NCI-H1417 (cell line): ENCODE measurements around the gene LY6G6C.
A peak's percentile ranks its signal among the peaks of the same experiment; 100 is the strongest.

Experiments used
- DNase-seq, 3 experiments: peaks; one replicate each; lab custom pipeline; 2025; lab: John Stamatoyannopoulos, UW

The LY6G6C gene

DNA sequence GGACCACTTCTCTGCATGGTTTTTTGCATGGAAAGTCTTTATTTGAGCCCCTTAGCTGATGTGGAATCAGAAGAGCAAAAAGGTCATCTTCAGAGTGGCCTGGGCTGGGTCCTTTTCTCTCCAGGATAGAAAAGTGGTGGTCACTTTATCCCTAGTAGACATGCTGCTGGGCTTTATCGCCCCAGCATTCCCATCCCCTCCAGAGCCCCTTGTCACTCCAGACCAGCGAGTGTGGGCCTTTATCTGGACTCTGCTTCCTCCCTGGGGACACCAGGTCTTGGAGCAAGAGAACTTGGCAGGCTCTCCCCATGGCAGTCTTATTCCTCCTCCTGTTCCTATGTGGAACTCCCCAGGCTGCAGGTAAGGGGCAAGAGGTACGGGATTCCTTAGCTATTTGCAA, 14.9 kb downstream of the LY6G6C start, which contains the start of gene LY6G6F:
TSS of gene LY6G6F (plus strand) at position 268 of the 400 bp plus-strand sequence. CDS start at position 309, 41 bp downstream.
- no peak for DNase-seq

DNA sequence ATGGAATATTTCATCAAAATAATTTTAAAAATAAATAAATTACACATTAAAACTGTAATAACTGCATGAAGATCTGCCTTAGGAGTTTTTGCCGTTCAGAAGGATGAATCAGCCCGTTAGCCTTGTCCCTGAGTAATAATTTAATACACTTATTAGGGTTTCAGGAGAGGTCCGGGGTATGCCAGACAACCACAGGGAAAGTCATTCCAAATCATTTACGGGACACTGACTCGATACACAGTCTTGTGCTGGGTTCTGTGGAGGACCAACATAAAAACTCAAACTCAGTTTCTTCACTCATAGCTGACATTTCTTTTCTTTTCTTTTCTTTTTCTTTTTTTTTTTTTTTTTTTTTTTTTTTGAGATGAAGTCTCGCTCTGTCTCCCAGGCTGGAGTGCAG, 15.6 kb downstream of the LY6G6C start:
- DNase-seq = no peak

DNA sequence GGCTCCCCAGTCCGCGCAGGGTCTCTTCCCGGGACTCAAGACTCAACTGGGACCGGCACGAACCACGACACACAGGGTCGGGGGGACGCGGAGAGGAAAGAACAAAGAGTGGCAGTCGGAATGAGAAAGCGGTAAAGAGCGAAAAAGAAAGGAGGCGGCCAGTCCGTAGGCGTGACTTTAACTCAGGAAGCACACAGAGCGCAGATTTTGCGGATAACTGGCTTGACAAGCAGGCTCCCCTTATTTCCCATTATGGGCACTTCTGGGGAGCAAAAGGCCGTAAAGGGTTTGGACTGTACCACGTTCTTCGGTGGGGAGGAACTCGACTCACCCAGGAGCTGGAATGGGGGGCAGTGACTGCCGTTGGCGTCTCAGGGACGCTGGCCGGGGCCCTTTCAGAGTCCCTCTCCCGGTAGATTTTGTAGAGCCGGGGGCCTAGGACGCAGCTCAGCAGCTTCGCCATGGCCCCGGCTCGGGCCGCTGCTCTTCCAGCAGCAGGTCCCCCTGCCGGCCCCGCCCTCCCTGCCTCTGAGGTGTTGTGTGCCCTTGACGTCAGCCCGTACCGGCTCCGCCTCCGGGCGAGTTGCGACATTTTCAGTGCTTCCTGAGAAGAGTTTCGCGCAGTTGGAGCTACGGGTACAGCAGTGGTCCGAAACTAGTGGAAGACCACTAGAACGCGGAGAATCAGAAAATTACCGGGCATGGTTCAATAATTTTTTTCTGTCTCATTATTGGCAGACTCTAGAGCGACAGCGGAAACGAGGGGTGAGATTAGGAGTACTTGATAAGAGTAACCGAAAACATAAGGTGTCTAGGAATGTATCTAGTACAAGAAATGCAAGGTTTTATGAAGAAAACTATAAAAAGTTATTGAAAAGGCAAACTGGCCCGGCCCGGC, 18.5 kb downstream of the LY6G6C start, which contains the start of gene ABHD16A:
TSS of gene ABHD16A (minus strand) at position 506 of the 898 bp plus-strand sequence. CDS start at position 463, 43 bp downstream.
- peak; percentile 96 to 98 (median 98) for DNase-seq

DNA sequence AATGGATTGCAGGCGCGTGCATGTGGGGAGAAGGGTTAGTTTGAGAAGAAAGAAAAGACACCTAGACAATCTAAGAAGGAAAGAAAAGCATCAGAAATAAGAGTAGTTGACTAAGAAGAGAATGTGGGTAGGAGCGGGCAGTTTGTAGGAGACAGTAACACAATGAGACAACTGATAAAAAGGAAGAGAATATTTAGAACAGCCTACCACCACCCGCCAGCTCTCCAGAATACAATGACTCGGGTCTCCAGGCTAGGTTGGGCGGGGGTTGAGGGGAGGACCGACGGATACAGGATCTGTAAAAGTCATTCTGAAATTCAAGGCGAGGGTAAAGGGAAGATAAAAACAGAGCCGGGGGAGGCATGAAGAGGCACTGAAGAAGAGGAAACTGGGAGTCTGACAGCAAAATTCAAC, 19.1 kb downstream of the LY6G6C start:
- DNase-seq = peak in 1 of 3 experiments; percentile 53

DNA sequence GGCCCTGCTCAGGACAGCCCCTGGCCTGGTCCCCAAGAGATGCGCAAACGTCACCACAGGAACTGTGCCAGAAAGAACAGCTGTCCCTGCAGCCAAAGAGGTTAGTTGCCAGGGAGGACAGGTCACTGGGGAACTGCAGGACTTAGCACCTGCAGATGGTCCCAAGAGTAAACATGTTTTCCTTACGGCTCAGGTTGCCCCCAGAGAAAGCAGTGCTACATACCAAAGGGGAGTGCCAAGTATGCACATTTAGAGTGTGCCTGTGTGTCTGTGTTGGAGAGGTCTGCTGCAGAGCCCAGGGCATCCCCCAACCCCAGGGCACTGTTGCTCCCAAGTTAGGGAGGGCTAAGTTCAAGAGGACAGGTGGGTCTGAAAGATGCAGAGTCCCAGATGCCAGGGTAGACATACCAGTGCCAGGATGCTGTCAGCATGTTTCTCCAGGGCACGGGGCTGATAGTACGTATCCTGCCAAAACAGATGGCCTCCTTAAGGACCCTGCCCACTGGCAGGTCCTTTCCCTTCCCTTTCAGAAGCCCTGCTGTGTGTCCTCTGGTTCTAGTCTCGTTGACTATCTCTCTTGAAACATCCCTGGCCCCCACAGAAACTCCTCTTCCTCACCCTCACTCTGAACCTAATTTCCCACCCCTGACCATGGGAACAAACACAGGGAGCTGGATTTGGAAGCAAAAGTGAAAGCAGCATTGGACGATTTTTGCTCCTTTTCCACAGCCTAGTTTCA, 19.7 kb downstream of the LY6G6C start:
- peak in 1 of 3 experiments; percentile 64 for DNase-seq

DNA sequence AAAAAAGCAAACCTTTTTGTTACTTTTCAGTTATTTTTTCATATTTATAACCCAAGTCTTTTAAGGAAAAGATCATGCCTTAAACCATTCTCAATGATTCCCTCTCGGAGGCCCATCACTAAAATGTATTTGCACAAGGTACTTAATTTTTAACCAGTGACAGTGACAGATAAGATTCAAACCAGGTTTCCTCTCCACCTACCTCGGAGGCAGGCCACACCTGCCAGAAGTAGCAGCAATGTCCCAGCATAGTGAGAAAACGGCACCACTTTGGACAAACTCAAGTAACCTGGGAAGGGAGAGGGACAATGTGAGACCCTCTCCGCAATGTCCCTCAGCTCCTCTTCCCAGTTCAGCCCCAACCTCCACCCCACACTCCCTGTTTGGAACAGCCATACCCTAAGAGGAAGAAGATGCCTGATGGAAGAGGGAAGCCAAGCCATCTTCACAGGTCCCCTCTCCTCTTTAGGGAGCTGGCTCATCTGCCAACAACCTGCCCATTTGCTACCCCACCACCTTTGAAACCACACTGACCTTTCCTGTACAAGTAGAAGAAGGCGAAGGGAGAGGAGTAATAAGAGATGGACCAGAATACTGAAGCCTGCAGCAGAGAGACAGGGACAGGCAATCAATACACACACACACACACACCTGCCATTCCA, 20.7 kb downstream of the LY6G6C start:
- no peak for DNase-seq

DNA sequence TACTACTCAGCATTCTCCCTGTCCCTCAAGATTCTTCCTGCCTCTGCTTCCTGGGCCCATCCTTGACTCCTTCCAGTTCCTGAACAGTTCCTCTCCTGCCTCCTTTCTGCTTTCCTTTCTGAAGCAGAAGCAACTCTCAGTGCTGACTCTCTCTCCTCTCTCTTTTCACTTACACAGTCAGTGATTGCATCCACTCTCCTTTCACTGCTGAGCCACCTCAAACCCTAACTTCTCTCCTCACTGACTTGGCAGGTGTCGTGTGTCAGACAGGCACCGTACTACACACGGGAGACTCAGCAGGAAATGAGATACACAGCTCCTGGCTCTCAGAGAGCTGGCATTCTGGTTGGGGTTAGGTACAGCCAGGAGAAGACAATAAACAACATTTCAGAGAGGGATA, 24.0 kb downstream of the LY6G6C start:
- DNase-seq = no peak

DNA sequence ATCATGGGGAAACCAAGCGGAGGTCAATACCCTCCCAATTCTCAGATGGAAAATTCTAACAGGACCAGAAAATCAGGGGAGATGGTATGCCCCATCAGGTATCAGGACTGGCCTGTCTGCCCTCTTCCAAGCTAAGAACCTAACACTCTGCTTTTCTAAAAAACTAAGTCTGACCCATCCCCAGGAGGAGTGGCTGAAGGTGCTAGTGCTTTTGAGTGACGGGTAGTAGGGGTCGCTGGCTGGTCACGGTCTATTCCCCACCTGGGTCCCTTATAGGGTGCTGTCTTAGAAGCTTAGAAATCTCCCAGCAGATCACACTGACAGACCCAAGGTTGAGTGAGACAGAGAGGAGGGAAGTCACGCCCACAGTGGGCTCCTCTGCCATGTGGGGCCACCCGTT, 28.0 kb downstream of the LY6G6C start:
- no peak for DNase-seq

DNA sequence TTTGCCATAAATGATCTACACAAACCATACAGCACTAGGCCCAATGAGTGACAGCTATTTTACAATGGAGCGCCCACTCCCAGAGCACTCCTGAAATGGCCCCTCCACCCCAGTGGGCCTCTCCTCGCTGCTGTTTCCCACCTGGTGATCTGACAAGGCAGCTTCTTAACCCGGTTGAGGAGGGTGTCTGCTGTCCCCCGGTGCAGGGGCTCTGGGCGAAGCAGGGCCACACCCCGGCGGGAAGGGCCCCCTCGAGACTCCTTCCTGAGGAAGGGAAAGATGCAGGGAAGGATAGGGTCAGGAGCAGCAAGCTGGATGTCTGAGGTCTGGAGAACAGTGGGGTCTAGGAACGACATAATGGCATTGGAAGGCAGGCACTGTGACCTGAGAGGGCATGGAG, 28.7 kb downstream of the LY6G6C start:
- DNase-seq = no peak

DNA sequence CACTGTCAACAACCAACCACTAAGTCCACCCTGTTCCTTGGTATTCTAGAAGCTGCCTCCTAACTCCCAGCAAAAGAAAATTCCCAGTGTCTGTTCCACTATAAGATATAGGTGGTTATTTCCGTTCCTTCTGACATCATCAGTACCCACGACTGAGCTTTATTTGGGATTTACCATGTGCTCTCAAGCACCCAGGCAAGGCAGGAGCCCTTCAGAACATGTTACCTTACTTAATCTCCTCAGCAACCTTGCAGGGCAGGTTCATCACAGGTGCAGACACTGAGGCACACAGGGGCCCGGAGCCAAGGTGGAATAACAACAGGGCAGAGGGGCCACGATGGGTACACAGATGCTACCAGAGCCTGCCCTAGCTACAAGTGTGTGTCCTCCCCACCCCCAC, 29.2 kb downstream of the LY6G6C start:
- DNase-seq = no peak

DNA sequence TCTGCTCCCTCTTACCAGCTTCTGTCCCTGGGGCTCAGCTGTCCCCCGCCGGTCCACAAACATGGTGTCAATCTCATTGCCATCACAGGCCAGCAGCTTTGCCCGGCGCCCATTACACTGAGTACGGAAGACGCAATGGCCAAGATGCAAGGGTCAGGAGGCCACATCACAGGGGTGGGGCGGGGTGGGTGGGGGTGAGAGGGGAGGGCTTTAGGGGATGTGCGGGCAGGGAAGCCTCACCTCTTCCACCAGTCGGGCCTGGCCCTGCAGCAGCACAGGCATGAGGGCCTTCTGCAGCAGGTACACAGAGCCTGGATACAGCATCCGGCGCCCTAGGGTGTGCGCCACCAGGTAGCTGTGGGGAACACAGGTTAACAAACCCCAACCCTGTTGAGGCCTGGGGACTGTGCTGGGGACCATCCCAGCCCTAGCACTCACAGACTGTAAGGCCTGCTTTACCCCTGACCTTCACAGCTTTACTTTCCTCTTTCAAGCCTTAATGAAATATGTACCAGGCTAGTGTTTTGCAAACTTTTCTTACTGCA, 29.9 kb downstream of the LY6G6C start:
- DNase-seq = no peak

DNA sequence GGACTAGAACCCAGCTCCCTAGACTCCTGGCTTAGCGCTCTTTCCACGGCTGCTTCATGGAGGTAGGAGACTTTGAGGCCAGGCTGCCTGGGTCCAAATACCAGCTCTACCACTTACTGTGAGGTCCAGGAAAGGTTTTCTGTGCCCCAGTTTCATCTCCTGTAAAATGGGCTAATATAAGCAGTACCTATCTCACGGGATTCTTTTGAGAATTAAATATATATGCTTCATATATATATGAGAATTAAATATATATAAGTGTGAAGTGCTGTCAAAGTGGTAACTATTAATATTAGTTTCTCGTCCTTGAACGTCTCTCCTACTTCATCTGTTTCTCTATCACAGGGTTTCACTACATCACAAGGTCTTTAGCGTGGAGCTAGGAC, 30.5 kb downstream of the LY6G6C start:
- no peak for DNase-seq

DNA sequence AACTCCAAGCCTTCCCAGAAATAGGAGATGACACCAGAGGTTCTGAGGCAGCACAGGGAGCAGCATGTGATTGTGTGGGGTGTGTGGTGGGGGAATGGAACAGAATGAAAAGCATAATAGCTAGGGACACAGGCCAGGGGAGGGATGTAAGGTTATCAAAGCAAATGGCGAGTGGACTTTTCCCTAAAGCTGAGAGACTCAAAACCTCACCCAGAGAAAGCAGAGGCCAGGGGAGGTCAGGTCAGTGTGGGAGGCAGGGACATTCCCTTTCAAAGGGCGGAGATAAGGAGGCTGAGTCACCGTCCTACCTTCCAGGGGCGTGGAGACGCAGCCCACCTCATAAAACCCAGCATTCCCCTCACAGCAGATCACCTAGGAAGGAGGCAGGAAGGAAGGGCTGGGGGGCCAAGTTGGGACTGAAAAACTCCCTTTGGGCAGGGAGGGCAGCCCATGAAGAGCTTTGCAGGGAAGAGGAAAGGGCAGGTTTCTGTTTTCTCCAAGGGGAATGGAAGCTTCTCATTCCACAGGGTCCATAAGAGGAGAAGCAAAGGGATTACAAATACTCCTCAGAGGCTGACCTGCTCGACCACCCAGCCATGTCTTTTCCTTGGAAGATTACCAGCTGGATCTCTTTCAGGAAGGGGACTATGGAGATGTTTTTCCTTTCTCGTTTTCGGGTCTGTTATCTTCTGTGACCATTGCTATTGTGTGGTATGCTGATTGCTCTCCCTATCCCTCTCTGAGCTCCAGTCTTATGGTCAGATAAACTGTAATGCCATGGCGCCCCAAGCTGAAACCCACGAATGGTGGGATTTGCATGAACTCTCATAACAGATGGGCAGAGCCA, 31.1 kb downstream of the LY6G6C start:
- no peak for DNase-seq

DNA sequence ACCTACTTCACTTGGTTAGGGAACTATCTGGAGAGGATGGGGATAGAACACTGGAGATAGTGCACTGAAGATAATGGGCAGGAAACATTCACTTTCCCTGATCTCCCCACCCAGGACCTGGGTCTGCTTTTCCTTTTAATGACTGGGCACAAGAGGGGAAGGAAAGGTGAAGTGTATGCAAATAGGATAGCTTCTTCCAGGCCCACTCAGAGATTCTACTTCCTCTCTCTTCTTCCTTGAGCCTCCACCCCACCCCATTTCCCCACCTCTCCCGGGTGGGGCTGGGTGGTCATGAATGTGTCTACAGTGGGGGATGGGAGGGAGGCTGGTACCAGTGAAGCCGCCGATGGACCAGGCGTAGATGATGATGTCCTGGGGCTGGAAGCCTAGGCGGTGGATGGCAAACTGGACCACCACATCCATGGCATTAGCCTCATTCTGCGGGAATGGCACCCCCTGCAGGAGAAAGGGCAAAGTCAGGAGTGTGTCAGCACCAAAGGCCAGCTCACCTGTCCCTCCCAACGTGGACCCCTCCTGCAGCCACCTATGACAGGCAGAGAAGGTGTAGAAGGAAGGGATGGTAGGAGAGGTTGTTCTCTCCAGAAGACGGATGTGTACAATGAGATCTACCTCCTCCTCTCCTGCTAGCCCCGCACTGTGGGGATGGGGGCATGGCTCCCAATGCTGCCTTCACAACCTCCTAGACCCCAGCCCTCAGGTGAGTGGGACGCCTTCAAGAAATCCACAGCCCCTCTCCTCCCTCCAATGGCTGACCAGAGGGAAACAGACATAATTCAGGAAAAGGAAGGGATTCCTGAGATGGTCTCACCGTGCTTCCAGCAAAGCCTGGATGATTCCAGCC, 32.1 kb downstream of the LY6G6C start:
- DNase-seq = no peak

DNA sequence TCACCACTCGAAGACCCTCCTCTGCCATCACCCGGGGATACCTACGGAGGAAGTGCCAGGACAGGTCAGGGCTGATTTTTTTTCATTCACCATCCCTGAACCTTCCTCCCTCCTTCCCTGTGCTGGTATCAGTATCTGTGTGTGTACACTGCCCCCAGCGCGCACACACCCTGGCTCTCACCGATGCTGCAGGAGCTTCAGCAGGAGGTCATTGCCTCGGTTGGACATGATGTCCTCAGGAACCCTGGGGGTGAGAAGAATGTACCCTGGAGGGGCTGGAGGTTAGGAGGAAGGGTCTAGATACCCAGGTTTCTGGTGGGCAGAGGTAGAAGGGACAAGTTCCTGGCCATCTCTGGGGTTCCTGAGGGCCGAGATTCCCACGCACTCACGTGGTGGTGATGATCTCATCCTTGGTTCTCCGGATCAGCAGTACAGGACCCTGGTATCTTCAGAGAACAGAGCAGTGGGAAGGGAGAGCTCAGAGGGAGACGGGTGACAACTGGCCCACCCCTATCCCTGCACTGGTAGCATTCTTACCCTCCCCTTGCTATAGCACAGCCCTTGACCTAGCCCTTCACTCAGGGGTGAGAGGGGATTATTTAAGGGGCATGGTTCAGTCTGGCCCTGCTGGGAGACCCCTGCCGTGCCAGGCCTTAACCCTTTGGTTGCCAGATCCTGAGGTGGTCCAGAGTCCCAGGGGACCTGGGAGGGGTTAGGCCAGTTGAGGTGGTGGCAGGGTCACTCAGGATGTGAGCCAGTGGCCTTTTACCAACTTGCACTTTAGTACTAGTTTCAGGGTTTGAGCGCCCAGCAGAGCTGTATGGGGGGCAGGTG, 33.5 kb downstream of the LY6G6C start:
- DNase-seq = no peak

DNA sequence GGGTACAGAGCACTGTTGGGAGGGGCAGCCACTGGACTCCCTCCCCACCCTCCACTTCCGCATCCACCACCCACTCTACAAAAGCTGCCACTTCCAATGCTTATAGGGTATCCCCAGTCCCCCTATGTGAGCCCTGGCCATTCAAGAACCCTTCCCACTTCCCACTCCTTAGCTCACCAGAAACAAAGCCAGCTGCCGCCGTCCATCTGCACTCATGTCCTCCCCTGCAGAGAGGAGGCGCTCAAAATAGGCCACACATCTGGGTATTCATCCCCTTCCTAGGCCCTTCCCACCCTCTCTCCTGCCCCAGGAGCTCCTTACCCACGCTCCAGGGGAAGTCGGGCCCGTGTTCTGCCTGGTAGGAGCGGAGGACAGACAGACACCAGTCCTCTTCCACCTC, 34.2 kb downstream of the LY6G6C start:
- no peak for DNase-seq

DNA sequence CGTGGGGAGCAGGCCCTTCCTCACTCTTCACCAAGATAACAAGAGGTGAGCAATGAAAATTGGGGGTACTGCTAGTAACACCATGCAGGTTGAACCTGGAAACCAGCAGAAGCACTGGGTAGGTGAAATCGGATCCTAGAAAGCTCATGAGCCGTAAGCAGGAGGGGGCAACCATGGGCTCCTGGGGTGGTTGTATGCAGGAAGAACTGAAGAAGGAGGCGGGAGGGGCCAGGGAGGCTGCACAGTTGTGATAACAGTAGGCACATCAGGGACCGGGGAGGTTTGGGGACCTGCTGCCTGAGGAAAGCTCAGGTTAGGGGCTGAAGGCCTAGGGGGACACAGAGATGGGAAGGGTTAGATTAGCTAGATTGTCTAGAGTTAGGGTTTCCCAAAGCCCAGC, 35.1 kb downstream of the LY6G6C start:
- no peak for DNase-seq

DNA sequence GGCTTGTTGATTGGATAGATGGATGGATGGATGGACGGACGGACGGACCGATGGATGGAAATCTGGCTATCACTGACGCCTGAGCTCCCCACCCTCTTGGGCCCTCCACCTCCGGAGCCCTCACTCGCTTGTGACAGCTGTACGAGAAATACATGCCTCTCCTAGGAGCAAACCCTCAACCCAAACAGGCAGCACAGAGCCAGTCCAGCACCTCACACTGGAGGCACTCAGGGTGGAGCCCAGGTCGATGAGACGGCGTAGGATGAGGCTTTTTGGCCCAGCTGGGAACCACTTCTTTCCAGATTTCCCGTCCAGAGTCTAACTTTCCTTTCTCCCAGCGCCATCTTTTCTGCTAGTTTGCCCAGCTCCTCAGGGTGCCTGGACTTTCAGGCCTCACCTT, 38.0 kb downstream of the LY6G6C start:
- DNase-seq = peak in 1 of 3 experiments; percentile 22

DNA sequence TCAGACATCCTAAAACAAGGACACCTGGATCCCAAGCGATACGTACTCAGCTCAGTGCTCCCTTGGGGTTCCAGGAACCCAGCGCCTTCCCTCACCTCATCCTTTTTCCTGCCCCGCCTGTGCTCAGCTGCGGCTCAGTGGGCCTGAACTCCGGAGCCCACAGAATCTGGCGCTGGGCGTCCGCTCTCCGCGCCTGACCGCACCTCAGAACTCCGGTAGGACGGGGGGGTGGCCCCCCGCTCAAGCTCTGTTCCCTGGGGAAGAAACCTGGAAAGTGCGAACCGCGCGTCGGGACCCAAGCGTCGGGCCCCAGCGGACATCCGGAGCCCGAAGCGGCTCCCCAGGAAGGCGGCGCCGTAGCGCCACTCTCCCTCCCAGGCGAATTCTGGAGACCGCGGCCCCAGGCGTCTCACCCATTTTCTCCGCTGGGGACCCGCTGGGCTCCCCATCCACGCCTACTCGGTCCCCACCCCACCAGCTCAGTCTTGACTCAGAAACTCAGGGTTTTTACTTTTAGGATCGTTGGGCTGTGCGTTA, 40.3 kb downstream of the LY6G6C start:
- DNase-seq = peak; percentile 42 to 78 (median 75)
